HG03558 (cell line): Measurements from ENCODE around the gene FYB1.
"Not testable (repeated sequence)": the region's sequence is repeated elsewhere in the genome, so short reads cannot be mapped to it uniquely, and the experiment has no call there.

Experiments
- ATAC-seq: cut with Tn5 transposase; IDR thresholded peaks from one replicate; pipeline ENCODE4 v1.9.1; 2021; ENCODE audit warnings: moderate number of reproducible peaks; ENCODE audit not compliant: unreplicated experiment; ENCODE audit errors: extremely low read depth

Gene FYB1

DNA sequence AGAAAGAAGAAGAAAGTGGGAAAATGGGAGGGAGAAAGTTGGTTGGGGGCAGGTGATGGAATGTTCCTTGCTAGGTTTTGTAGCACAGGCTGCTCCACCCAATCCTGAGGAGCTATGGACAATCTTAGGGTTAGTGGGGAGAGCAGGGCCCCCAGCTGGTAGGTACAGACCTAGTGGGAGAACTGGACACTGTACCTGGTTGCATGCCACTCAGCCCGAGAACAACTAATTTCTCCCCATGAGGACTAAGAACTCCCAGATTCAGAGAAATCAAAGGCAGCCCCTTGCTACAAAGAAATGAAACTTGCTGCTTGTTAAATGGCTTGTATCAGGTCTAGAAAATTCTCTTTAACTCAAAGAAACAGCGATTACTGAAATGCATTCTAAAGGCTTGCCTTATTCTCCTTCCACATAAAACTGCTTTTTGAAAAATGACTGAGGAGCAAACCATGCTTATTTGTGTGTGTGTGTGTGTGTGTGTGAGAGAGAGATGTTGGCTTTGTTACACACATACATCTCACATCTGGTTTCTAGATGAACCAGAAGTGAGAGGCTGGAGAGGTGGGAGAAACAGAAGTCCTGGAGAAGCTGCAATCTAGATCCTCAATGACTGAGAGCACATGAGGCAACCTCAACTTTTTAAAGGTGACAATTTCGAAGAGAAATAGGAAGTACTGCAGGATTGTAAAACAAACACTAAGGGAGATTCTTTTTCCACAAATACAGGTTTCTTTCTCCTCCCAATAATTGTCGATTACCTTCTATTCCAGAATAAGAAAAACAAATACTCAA lies 28.9 kb downstream of the FYB1 start:
- ATAC-seq: no peak

DNA sequence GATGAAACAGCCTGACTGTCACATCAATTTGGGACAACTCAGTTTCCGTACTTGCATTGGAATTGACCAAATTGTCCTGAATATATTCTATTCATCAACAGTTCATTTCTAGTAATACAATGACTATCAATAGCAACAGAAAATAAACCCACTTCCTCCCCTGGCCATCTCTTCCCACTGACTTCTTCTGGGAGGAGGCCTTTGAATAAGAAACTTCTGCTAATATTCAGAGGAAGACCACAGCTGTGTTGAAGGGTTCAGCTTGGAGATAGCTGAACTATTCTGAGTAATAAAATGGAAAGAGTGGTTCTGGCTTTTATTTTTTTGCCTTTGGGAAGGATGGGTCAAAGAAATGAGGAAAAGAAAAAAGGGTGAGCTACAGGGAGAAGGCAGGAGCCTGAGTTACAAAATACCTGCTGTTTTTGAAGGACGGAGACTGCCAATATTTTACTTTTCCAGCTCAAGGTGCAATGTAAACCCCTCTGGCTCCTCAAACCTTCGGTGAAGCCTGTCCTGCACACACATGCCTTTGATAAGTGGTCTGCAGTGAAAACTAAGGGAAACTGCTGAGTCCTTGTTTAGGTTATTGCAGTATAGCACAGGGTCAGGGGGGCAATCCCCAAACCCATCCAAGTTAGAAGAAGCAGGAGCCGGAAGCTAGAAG lies 29.9 kb downstream of the FYB1 start:
- ATAC-seq: no peak

DNA sequence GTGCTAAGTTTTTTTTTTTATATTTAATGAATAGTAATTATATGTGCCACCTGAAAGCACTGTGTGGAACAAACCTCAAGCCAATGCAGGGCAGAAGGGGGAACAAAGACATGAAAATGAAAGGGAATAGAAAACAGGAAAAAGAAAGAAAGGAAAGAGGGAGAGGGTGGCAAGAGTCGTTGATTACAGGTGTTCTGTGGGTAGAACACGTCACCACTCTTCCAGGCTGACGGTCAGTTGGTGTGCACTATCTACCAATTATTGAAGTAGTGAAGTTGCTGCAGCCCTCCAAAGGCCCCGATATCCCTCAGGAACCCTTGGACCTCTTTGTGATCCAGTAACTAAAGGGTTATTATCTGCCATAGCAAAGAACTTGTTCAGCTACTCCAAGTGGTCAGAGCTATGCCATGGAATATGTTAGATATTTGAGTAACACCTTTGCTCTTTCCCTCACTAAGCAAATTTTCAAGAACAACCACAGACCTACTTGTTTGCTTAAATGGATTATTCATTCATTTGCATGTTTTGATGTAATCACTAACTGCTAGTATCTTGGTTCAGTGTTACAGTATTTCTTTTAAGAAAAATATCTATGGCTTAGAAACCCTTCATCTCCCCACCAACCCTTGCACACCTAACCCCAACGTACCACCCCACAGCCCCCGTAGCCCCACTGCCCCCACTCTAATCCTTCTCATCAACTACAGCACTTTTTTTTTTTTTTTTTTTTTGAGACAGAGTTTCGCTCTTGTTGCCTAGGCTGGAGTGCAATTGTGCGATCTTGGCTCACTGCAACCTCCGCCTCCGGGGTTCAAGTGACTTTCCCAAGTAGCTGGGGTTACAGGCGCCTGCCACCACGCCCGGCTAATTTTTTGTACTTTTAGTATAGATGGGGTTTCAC lies 31.3 kb downstream of the FYB1 start:
- no peak for ATAC-seq

DNA sequence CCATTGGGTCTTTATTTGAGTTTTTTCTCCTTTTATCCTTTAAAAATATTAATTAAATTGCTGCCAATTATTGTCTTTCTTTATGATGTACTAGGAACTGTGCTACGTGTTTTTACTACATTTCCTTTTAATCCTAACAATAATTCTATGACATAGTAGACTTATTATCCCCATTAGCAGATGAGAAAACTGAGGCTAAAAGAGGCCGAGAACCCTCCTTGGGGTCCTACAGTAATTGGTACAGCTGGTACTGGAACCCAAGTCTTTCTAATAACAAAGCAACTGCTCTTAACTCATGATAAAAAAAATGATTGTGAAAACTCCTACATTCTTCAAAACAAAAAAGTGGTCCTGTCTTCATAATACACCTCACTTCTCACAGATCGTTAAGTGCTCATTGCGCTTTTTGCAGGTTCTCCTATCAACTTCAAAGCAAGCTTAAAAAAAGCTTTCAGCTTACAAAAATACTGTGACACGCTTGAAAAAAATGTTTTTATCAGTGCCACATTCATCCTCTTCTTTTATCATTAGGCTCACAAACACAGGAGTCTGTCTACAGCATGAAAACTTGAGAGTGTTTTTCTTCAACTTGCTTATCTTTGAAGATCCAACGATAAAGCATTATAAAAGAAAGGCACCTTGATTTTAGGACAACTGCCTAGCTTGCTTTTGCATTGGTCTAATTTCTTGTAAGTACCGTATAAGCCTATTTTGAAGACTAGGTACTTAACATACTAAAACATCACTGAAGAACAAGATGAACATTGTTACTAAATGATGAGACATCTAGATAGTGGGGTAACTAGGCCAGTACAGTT lies 32.4 kb downstream of the FYB1 start:
- ATAC-seq: no peak

DNA sequence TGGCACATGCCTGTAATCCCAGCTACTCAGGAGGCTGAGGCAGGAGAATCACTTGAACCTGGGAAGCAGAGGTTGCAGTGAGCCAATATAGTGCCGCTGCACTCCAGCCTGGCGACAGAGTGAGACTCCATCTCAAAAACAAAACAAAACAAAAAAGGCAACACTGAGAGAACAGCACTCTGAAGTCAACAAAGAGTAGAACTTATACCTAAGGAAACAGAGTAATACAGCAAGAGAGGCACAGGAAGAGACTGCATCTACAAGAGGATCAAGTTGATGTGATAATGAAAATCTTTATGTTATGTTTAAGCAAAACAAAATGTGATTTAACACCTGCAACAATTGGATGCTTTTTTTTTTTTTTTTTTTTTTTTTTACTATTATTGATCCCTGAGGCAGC lies 33.1 kb downstream of the FYB1 start:
- ATAC-seq: no peak

DNA sequence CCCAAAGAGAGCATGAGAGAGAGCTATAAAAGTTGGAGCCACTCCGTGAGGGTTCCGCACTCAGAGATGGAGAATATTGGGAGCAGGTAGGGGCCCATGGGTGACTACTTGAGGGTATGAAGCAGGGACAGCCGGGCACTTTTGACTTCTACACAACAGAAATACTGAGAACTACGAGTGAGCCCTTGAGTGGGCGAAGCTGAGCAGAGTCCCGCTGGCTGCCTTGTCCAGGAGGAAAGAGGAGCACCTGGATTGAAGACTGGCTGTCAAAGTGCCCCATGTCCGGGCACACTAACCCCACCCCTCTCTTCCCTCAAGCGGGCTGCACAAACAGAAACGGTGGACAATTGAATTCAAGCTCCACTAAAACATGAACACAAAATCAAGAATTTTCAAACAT lies 33.6 kb downstream of the FYB1 start:
- ATAC-seq: no peak

GRCh38 chr5:39179561-39179960 lies 39.8 kb downstream of the FYB1 start:
- not testable (repeated sequence) for ATAC-seq

DNA sequence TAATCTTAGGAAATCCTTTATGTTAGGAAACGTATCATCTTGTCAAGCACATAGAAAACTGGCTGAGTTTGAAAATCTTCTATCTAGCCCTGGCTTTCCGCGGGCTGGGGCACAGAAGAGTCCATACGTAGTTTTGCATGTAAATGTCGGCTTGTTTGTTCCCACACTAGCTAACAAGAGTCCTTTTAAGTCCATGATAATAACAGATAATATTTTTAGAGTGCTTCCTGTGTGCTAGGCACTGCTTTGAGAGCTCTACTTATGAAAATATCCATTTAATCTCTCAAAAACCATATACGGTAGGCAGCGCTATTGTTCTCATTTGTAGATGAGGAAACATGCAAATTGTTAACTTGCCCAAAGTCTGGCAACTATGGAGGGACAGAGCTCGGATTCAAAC lies 40.5 kb downstream of the FYB1 start:
- ATAC-seq: no peak

GRCh38 chr5:39178171-39178570 lies 41.2 kb downstream of the FYB1 start:
- no peak for ATAC-seq

- ATAC-seq: peak; percentile 55
Observed at GRCh38 chr5:39177631-39177964, 41.8 kb downstream of the FYB1 start.

DNA sequence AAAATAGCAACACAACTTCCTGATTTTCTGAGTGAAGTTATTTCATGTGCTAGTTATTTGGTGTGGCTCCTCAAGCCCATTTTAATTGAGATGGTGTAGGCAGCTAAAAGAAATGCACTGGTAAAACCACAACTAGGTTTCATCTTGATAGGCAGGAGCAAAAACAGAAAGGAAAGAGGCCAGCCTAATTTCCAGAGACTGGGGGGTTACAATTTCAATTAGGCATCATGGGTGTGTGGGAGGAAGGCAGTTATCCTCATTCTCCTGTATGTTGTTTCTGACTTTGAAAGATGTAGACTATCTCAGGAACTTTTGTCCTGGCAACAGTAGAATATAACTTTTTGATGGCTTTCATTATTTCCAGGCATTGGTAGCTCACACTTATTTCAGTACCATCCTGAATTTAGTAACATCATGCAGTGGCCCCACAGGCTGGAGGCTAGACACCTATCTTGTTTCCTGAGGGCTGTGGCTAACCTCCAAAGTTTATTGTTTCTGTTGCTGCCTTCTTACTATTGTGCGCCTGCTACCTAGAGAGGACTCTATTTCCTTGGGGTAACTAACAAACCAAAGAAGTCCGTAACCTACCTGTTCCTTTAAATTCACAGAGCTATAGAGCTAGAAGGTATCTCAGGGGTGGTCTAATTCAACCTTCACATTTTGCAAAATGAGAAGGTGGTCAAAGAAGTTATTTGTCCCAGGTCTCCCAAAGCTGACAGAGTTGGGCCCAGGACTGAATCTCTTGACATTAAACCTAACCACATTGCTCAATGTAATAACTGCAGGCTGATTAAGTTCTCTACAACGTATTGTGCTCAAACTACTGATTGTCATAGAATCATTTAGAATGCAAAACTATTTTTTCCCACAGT lies 42.4 kb downstream of the FYB1 start:
- ATAC-seq: no peak

- no peak for ATAC-seq
Observed at GRCh38 chr5:39175273-39175955, 43.9 kb downstream of the FYB1 start.

DNA sequence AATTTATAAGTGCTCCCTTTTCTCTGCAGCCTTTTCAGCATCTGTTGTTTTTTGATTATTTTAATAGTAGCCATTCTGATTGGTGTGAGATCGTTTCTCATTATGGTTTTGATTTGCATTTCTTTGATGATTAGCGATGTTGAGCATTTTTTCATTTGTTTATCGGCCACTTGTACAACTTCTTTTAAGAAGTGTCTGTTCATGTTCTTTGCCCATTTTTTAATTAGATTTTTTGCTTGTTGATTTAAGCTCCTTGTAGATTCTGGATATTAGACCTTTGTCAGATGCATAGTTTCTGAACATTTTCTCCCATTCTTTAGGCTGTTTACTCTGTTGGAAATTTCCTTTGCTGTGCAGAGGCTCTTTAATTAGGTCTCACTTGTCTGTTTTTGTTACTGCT lies 46.3 kb downstream of the FYB1 start:
- no peak for ATAC-seq

DNA sequence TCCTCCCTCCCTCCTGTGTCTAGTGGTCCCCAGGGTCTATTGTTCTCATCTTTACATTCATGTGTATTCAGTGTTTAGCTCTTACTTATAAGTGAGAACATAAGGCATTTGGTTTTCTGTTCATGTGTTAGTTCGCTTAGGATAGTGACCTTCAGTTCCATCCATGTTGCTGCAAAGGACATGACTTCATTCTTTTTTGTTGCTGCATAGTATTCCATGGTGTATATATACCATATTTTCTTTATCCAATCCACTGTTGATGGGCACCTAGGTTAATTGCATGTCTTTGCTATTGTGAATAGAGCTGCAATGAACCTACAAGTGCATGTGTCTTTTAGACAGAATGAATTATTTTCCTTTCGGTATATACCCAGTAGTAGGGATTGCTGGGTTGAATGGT lies 46.8 kb downstream of the FYB1 start:
- ATAC-seq: no peak

- no peak for ATAC-seq
Observed at GRCh38 chr5:39171647-39172046, 47.7 kb downstream of the FYB1 start.

GRCh38 chr5:39169081-39169480 lies 50.3 kb downstream of the FYB1 start:
- no peak for ATAC-seq

GRCh38 chr5:39167972-39168342 lies 51.4 kb downstream of the FYB1 start:
- ATAC-seq: no peak

GRCh38 chr5:39167141-39167971 lies 52.0 kb downstream of the FYB1 start:
- ATAC-seq: no peak
